ENCODE data around the gene COQ8A.

Gene COQ8A

DNA sequence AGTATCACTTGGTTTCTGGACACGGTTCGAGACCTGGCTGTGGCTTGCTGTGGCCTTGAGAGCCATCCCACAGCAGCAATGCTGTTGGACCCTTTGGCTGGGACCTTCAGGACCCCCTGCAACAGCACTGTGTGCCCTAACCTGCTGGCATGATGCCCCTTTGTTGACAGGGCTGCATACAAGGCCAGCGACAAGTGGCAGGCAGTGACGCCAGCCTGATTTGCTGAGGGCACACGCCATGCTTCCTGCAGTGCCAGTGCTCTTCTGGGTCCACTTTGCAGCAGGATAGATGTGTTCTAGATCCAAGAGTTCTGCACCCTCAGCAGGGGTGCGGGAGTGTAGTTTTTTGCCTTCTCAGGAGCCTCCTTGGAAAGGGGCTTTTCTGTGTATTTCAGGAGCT lies 32.8 kb downstream of the COQ8A start:
- in situ Hi-C loops (cut with HindIII; ENCODE audit: low sequenced_read_pairs), result no loop called here

DNA sequence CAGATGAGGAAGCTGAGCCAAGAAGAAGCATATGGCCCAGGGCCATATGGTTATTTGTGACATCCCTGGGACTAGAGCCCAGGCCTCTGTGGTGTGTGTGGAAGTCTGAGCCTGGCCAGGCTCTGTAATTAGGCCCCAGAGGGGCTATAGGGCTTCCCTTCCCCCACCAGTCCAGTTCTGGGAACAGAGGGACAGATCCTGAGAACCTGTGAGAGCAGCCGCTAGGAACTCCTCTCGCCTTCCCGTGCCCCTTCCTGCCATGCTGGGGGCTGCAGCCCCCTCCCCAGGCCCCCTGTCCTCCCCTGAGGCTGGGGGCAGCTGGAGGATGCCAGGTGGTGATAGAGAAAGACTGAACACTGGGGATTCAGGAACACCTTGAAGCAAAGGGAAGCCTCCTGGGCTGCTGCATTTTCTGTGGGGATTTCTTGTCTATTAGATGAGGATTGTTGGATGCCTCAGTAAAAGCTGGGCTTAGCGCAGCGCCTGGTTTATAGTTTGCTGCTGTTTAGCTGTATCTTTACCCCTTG lies 33.3 kb downstream of the COQ8A start:
- in situ Hi-C loops (cut with HindIII; ENCODE audit: low sequenced_read_pairs), result no loop called here

DNA sequence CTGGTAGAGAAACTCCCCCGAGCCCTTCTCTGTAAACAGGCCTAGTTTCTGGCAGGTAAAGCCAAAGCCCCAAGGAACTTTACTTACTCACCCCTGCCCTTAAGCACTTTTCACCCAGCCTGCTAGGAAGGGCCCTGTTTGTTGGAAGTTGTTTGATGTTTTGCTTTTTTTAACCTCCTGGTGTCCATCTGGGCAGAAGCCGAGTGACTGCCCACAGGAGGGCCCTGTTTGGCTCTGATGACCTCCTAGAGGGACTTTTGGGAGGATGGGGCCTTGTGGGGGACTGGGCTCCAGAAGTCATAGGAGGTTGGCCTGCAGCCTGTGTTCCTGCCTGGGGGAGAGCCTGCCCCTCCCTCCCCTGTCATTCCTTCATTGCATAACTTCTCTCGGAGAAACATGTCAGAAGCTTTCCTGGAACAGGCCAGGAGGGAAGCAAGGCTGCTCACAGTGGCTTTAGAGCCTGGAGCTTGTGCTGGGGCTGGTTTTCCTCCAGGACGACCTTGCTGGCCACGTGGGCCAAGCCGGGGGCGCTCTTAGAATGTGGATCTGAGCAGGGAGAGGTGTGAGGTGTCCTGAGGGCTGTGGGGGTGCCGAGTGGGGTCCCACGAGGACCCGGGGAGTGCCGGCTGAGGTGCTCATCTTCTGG lies 33.9 kb downstream of the COQ8A start:
- in situ Hi-C loops (cut with HindIII; ENCODE audit: low sequenced_read_pairs), result no loop called here

DNA sequence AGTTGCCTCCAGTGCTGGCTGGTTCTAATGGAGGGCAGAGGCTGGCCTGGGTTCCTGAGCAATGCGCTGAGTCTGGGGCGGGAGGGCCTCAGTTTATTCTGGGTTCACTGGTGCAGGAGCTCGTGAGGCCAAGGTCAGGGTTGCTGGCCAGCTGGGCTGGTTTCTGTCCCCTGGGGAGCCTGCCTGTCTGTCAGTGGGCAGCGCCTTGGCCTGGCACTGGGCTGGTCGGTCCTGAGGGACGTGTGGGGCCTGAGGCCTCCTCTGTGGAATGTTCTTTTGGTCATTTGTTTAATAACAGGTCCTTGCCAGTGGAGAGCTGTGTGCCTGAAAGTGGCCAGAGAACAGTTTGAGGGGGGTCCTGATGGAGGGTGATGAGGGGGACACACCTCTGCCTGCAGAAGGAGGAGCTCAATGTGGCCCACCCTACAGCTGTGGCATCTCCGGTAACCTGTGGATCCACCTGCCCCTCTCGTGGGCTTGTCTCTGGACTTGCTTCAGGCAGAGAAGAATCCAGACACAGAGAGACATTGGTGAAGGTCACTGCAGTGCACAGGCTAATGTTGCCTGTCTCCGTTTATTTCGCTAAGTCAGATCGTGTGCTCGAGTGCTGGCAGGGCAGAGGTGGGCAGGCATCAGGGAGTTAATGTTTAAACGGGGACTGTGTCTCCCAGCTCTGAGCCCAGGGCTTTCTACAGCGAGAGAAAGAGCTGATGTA lies 34.6 kb downstream of the COQ8A start:
- in situ Hi-C loops (cut with HindIII; ENCODE audit: low sequenced_read_pairs), result no loop called here

DNA sequence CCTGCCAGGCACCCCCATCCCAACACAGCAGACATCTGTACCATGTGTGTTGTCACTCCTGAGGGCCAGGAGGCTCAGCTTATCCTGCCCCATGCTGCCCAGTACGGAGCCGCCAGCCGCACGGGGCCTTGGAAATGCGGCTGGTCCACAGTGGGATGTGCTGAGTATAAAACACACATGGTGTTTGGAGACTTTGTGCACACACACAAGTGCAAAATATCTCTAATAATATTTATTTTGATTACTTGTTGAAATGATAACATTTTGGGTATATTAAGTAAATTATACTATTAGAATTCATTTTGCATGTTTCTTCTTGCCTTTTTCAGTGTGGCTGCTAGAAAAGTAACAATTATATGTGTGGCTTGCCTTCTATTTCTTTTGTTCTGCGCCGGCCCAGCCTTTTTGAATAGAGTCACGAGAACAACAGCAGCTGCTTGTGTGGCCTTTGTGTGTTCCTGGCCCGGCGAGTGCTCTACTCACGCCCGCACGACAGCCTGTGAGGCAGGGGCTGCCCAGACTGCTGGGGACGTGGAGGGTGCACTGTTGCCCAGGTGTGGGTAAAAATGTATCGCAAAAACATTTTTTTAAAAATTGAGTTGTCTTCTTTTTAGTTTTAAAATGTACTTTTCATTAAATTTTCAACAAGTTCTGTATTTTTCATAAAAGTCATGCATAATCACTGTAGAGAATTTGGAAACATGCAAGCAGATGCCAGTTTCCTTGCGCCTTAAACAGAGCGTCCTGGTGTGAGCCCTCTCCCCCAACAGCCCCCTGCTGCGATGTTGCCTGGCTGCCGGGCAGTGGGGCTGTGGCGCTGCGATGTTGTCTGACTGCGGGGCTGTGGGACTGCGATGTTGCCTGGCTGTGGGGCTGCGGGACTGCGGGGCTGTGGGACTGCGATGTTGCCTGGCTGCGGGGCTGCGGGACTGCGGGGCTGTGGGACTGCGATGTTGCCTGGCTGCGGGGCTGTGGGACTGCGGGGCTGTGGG lies 35.5 kb downstream of the COQ8A start:
- in situ Hi-C loops (cut with HindIII; ENCODE audit: low sequenced_read_pairs), result no loop called here

DNA sequence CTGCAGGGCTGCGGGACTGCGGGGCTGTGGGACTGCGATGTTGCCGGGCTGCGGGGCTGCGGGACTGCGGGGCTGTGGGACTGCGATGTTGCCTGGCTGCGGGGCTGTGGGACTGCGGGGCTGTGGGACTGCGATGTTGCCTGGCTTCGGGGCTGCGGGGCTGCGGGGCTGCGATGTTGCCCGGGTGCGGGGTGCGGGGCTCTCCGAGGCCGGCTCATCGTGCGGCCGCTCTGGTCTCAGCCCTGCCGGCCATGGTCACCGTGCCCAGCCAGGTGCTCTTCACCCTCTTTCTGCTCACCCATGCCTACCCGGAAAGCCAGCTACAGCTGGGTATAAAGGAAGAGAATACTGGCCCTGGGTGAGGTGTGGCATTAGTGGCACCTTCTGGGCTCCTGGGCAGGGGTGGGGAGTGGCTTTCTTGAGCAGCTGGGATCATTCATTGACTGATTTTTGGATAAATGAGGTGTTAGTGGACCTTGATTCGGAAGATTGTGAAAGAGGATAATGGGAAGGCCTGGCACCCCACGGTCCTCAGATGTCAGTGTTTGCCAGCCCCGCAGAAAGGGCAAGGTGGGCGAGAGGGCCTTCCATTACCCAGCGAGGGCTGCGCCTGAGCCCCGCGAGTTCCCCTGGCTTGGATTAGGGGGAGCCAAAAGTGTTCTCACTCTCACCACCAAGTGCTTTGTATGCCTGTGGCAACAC lies 36.3 kb downstream of the COQ8A start:
- in situ Hi-C loops (cut with HindIII; ENCODE audit: low sequenced_read_pairs), result no loop called here

DNA sequence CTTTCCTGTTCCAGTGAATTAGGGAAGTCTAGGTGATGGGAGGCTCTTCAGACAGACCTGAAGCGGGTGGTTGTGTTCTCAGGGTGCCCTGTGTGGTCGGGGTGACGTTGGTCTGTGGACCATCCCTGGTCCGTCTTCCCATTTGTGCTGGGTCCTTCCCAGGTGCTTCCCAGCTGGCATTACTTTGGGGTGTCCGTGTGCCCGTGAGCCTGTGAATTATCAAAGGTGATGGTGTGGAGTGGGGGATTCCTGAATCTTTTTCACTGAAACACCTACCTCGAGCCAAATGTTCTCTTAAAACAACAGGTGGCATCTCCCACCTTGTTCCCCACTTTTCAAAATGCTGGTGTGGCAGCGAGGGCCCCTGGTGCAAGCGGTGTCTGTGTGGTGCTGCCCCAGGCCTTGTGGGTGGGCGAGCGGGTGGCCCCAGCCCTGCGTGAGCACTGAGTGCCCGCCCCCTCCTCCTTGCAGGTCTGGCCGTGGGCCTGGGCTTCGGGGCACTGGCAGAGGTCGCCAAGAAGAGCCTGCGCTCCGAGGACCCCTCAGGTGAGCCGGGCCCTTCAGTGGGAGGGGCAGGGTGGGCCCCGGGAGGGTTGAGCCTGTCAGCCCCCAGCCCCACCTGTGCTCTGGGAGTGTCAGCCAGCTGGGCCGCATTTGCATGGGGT lies 37.0 kb downstream of the COQ8A start:
- in situ Hi-C loops (cut with HindIII; ENCODE audit: low sequenced_read_pairs), result no loop called here

DNA sequence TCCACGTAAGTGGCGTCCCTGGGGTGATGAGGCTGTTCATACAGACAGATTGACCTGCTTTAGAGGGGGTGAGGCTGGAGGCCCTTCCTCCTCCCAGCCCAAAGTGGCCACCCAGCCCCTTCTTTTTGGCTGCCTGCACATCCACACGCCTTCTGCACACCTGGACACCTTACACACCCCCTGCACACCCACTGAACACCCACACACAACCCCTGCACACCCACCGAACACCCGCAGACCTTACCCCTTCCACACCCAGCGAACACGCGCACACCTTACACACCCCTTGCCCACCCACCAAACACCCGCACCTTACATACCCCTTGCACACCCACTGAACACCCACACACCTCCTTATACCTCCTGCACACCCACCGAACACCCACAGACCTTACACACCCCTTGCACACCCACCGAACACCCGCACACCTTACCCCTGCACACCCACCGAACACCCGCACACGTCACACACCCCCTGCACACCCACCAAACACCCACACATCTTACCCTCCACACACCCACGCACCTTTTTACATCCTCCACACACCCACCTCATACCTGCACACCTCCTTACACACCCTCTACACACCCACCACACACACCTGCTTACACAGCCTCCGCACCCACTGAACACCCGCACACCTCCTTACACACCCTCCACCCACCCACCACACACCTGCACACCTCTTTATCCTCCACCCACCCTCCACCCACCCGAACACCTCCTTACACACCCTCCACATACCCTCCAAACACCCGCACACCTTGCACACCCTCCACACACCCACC lies 37.7 kb downstream of the COQ8A start:
- in situ Hi-C loops (cut with HindIII; ENCODE audit: low sequenced_read_pairs), result no loop called here

DNA sequence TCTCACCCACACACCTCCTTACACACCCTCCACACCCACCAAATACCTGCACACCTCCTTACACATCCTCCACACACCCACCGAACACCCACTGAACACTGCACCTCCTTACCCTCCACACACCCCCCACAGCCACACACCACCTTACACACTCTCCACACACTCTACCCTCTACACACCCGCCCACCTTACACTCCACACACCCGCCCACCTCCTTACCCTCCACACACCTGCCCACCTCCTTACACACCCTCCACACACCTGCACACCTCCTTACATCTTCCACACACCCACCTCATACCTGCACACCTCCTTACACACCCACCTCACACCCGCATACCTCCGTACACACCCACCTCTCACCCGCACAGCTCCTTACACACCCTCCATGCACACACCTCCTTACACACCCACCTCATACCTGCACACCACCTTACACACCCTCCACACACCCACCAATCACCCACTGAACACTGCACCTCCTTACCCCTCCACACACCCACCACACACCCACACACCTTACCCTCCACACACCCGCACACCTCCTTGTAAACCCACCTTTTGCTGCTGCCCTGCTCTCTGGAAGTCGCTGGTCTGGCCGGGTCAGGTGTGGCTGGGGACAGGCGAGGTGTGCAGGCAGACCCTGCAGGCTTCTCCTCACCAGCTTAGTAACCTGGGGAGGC lies 38.5 kb downstream of the COQ8A start:
- in situ Hi-C loops (cut with HindIII; ENCODE audit: low sequenced_read_pairs), result no loop called here

DNA sequence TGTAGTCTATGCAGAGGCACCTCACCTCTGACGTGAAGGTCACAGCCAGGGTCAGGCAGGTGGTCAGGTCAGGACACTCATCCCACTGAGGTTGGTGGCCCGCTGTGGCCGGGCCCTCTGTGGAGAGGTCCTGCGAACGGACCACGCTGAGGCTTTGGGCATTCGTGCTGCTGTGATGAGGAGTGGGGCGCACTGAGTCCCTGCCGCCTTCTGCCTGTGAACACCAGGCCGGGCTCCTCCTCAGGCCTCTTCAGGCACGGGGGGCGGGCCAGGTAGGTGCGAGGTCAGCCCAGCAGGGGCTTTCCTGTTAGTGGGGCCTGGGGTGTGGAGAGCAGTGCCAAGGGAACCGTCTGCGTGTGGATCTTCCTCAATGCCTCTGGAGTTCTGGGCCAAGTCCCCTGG lies 39.0 kb downstream of the COQ8A start:
- in situ Hi-C loops (cut with HindIII; ENCODE audit: low sequenced_read_pairs), result no loop called here

DNA sequence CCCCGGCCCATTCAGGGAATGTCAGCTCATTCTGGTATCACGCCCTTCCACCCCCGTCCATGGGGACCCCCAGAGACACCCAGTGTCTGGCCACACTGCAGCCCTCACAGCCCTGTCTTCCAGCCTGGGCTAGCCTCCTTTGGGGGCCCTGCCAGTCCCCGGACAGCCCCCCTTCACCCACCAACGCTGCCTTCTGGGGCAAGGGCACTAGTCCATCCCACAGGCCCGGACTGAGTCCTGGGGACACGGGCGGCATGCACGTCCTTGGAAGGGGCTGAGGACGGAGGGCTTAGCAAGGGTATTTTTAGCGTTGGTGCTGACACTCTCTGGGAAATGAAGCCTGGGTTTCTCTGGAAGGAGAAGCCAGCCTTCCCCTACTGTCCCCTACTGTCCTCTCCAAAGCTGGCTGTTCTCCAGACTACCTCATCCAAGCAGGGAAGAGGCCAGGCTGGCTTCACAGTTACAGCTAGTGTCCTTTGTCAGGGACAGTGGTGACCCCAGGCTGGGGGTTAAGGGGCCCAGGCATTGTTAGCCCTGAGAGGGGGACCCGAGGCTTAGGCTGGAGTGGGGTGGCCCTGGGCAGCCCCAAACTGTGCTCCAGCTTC lies 39.5 kb downstream of the COQ8A start:
- in situ Hi-C loops (cut with HindIII; ENCODE audit: low sequenced_read_pairs), result no loop called here

DNA sequence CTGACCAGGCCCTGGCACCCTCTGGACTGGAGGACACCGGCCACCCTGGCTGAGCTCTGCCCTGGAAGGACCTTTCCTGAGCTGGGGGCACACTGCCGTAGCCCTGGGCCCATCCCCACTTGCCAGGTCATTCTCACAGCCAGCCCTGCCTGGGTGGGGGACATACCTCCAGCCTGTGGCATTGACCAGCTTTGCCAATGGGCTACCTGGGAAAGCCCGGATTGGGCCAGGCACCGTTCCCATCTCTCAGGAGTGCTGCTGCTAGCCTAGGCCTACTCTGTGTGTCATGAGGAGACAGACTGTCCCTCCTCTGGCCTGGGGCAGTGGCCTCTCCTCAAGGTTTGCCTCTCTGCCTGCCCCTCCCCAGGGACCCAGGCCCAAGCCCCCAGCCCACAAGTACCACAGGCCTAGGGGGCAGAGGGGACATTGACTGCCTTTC lies 40.0 kb downstream of the COQ8A start:
- in situ Hi-C loops (cut with HindIII; ENCODE audit: low sequenced_read_pairs), result no loop called here

DNA sequence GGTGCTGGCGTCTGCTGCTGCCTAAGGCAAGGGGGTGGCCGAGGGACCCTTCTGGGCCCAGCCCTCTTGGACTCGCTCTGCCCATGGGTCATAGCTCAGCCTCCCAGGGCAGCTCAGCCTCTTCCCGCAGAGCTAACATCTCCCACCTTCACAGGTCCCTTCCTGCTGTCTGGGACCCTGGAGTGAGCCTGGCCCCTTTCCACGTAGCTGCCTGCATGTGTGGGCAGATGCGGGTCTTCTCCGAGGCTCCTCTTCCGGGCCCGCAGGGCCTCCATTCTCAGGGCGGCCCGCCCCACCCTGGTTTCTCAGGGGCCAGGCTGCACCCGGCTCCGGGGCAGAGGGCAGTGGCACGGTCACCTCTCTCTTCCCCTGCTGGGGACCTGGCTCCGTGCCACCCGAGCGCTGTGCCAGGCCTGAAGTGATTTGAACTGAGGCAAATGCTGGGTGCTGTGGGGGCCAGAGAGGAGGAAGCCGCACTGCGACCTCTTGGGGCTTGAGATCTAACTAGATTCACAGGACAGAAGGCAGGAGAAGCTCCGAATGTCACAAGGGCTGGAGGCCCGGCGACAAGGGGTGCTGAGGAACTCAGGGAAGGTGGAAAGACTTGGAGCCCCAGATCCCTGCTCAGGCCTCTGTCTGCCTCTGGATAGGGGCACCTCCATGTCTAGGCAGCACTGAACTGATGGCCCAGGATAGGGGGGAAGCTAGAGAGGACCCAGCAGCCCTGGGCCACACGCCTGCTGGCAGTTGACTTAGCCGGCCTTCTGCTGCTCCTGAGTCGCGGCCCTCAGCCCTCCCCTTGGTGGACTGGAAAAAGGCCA lies 40.7 kb downstream of the COQ8A start:
- in situ Hi-C loops (cut with HindIII; ENCODE audit: low sequenced_read_pairs), result no loop called here

DNA sequence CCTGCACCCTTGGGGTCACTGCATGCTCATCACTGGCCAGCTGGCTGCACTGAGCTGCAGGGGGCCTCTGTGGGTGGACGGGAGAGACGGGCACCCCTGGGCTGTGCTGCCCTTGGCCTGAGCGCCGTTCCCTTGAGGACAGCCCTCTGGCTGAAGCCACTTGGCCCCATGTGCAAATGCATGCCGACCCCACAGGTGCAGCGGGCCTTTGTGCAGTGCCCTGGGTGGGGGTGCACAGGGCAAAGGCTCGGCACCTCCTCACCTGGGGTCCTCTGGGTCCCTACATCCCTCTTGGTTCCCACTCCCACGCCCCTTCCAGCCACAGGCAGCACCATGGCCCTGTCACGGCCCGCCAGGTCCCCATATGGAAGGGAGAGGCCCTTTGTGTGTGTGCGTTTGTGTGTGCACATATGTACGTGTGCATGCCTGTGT lies 41.3 kb downstream of the COQ8A start:
- in situ Hi-C loops (cut with HindIII; ENCODE audit: low sequenced_read_pairs), result no loop called here

DNA sequence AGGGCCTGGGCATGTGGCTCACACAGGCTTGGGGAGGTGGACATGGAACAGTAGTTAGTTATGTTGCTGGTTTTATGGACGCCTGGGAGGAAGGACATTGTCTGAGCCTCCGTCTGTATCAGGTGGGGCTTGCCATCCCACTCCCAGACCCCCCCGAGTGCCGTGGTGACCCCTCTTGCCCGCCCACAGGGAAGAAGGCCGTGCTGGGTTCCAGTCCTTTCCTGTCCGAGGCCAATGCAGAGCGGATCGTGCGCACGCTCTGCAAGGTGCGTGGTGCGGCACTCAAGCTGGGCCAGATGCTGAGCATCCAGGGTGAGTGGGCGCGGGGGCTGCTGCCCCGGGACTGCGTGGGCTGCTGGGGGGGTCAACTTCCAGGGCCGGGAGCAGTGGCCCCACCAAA lies 41.7 kb downstream of the COQ8A start:
- in situ Hi-C loops (cut with HindIII; ENCODE audit: low sequenced_read_pairs), result no loop called here

DNA sequence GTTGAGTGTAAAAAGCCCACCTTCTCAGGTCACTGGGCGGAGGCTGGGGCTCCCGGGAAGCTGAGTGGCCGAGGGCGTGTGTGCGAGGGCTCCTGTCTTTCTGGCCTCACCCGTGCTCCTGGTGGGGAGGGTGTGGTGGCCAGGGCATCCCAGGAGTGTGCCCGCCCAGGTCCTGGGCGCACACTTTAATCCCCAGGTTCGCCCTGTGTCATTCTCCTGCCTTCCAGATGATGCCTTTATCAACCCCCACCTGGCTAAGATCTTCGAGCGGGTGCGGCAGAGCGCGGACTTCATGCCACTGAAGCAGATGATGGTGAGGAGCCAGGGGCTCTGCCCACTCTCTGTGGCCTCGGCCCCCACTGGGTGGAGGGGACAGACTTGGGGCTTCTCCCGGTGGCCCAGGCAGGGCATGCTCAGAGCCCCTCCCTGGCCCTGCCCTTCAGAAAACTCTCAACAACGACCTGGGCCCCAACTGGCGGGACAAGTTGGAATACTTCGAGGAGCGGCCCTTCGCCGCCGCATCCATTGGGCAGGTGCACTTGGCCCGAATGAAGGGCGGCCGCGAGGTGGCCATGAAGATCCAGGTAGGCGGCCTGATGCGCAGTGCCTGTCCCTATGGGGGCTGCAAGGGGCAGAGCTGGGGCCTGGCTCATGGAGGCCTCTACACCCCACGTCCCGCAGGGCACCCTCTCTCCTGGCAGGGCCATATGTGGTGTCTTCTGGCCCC lies 42.5 kb downstream of the COQ8A start:
- in situ Hi-C loops (cut with HindIII; ENCODE audit: low sequenced_read_pairs), result no loop called here

Measured in DLD1 (cell line).